ENCODE measurements around the gene BCAR3. TPM values are rescaled to one million over a fixed set of nuclear protein-coding genes. Genes with fewer than 3 reads are reported as not detected.

The BCAR3 gene
- total and polyA plus RNA-seq, 4 donors, result 12.2 to 33.3 (median 18.2) TPM

DNA sequence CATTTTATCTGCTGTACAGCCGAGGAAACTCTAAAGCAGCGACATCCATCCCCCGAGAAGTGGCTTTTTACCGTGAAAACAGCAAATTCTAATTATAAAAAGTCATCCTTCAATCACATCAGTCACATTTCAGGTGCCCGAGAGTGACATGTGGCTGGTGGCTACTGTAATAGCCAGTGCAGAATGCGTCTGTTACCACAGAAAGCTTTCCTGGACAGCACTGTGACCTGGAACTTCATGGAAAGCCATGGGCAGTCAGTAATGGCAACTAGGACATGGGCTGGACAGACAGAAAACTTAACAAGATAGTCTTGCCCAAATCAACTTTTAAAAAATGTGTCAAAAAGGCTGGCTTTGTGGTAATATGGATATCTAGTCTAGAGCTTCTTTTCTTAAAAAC, 106.6 kb downstream of the BCAR3 start:
- WGBS, 2 donors, result 93% methylated on average over 6 of the region's 6 CpGs
- Histone ChIP-seq H3K4me3 (no peak overlapping the region), H3K9me3 (ENCODE audit: control insufficient read depth in 4 of 4, insufficient read depth in 3 of 4, low read length in 3 of 4) (no peaks in the 10 kb centered on the region), H3K27ac (ENCODE audit: low read depth in 1 of 2, low read length in 1 of 2) (no peak overlapping the region), H3K27me3 (ENCODE audit: control insufficient read depth in 3 of 3, insufficient read depth in 3 of 3, low read length in 2 of 3) (no peaks in the 10 kb centered on the region), H3K36me3 (ENCODE audit: control insufficient read depth in 4 of 4, insufficient read depth in 4 of 4, low read length in 4 of 4) (peaks cover 0 to 38% (median 9%) of the 10 kb centered on the region in 4 donors), H3K4me1 (ENCODE audit: control insufficient read depth in 5 of 5, insufficient read depth in 5 of 5, low read length in 5 of 5) (peaks cover 4 to 12% (median 5%) of the 10 kb centered on the region in 5 donors), H3K9ac (ENCODE audit: insufficient read depth in 1 of 2, low read length in 2 of 2) (no peak overlapping the region)
- TF ChIP-seq CTCF (IDR thresholded peaks at IDR 0.05; ENCODE audit: control extremely low read depth, extremely low read depth), result no peak
- no peak for DNase-seq
- no peak for ATAC-seq (ENCODE audit: insufficient read depth, low FRiP score)

- DNase-seq (no peak), ATAC-seq (ENCODE audit: insufficient read depth, low FRiP score) (no peak)
- peaks cover 0 to 40% (median 9%) of the 10 kb centered on the region in 4 donors for H3K36me3 ChIP-seq (ENCODE audit: control insufficient read depth in 4 of 4, insufficient read depth in 4 of 4, low read length in 4 of 4)
- H3K4me1 ChIP-seq (ENCODE audit: control insufficient read depth in 5 of 5, insufficient read depth in 5 of 5, low read length in 5 of 5), result peaks cover 3 to 12% (median 4%) of the 10 kb centered on the region in 5 donors
- H3K27me3 ChIP-seq (ENCODE audit: control insufficient read depth in 3 of 3, insufficient read depth in 3 of 3, low read length in 2 of 3), result no peaks in the 10 kb centered on the region
- no peak for TF ChIP-seq CTCF (IDR thresholded peaks at IDR 0.05; ENCODE audit: control extremely low read depth, extremely low read depth)
- H3K9ac ChIP-seq (ENCODE audit: insufficient read depth in 1 of 2, low read length in 2 of 2), result no peak overlapping the region
- no peak overlapping the region for H3K27ac ChIP-seq (ENCODE audit: low read depth in 1 of 2, low read length in 1 of 2)
- no peaks in the 10 kb centered on the region for H3K9me3 ChIP-seq (ENCODE audit: control insufficient read depth in 4 of 4, insufficient read depth in 3 of 4, low read length in 3 of 4)
- no peak overlapping the region for H3K4me3 ChIP-seq
- WGBS, 2 donors, result 94 to 96% methylated on average over 7 of the region's 7 CpGs
Measured at GRCh38 chr1:93574511-93574910, 107.1 kb downstream of the BCAR3 start.

DNA sequence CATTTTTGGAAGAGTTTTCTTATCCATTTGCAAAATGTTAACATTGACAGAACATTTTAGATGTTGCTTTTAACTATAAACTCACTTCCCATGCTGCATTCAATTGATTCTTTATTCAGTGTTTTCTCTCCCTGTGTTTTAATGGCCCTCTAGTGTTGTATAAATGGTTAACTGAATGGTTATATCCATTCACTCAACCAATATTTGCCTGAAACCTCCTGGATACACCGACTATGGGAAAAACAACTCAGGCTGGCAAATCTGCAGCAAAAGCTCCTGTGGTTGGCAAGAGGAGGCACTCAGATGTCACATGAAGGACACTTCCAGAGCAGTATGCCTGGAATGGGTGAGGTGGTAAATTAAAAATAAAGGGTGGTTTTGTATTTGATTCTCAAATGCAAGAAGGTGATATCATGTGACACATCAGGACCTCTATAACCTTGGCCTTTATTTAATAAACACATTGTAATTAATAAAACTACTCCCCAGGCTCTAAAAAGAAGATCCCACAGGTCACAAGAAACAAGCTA, 107.6 kb downstream of the BCAR3 start:
- H3K9me3 ChIP-seq (ENCODE audit: control insufficient read depth in 4 of 4, insufficient read depth in 3 of 4, low read length in 3 of 4), result no peaks in the 10 kb centered on the region
- ATAC-seq (ENCODE audit: insufficient read depth, low FRiP score) (no peak), DNase-seq (no peak)
- H3K27ac ChIP-seq (ENCODE audit: low read depth in 1 of 2, low read length in 1 of 2), result no peak overlapping the region
- H3K4me3 ChIP-seq, result no peak overlapping the region
- WGBS, 2 donors, result 72 to 93% methylated on average over 1 of the region's 1 CpG
- H3K36me3 ChIP-seq (ENCODE audit: control insufficient read depth in 4 of 4, insufficient read depth in 4 of 4, low read length in 4 of 4), result peaks cover 0 to 45% (median 9%) of the 10 kb centered on the region in 4 donors
- H3K4me1 ChIP-seq (ENCODE audit: control insufficient read depth in 5 of 5, insufficient read depth in 5 of 5, low read length in 5 of 5), result peaks cover 0 to 12% (median 4%) of the 10 kb centered on the region in 5 donors
- H3K9ac ChIP-seq (ENCODE audit: insufficient read depth in 1 of 2, low read length in 2 of 2), result no peak overlapping the region
- no peak for TF ChIP-seq CTCF (IDR thresholded peaks at IDR 0.05; ENCODE audit: control extremely low read depth, extremely low read depth)
- no peaks in the 10 kb centered on the region for H3K27me3 ChIP-seq (ENCODE audit: control insufficient read depth in 3 of 3, insufficient read depth in 3 of 3, low read length in 2 of 3)
